SK-N-MC (cell line): ENCODE results near the gene FAM13A.

Experiments used
- EZH2 ChIP-seq: fragments of 200-600 bp; sonication (generic); IDR thresholded peaks from one replicate; pipeline ENCODE4 v1.6.1; 2017; ENCODE audit warnings: antibody characterized with exemption
- FOXP2 ChIP-seq: optimal IDR thresholded peaks from 2 replicates; pipeline ENCODE3; 2011; ENCODE audit warnings: mild to moderate bottlenecking, moderate library complexity; ENCODE audit not compliant: insufficient read depth; ENCODE audit errors: extremely low read length, control extremely low read depth
- POLR2AphosphoS5 ChIP-seq: IDR thresholded peaks from 2 replicates; pipeline ENCODE4 v1.6.1; 2012; ENCODE audit warnings: mild to moderate bottlenecking, low read depth, low read length, borderline replicate concordance

- TF ChIP-seq POLR2AphosphoS5: no peak
- TF ChIP-seq EZH2: no peak
- TF ChIP-seq FOXP2: no peak
Measured at GRCh38 chr4:88900432-88900831, 156.6 kb downstream of the FAM13A start.
